Hematopoietic multipotent progenitor cell treated with erythropoietin and hydrocortisone succinate and interleukin-3 and kit ligand, for 8 days (in vitro differentiated cells): Measurements from ENCODE around the gene ADD3.

ENCODE experiments used
- DNase-seq: peaks from one replicate; pipeline ENCODE4 v3.0.0-alpha.2; 2015

ADD3 gene

DNA sequence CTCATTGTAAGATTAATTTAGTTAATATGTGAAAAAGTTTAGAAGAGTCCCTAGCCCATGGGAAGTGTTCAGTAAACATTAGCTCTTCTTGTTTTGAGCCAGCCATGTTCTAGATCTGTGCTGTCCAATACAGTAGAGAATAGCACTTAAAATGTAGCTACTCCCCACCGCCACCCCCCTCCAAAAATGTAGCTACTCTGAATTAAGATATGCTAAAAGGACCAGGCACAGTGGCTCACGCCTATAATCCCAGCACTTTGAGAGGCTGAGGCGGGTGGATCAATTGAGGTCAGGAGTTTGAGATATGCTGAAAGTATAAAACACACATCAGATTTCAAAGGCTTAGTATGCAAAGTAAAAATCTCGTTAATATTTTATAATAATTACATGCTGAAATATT, 152.3 kb downstream of the ADD3 start:
- DNase-seq, result no peak

DNA sequence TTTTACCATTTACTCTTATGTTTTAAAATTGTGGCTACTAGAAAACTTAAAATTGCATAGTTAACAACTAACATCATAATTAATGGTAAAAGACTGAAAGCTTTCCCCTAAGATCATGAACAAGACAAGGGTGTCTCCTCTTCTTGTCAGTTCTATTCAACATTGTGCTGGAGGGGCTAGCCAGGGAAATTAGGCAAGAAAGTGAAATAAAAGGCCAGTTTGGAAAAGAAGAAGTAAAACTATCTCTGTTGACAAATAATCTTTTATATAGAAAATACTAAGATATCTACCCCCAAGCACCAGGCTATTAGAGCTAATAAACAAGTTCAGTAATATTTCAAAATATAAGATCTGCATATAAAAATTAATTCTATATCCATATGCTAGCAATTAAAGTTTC, 152.7 kb downstream of the ADD3 start:
- no peak for DNase-seq

DNA sequence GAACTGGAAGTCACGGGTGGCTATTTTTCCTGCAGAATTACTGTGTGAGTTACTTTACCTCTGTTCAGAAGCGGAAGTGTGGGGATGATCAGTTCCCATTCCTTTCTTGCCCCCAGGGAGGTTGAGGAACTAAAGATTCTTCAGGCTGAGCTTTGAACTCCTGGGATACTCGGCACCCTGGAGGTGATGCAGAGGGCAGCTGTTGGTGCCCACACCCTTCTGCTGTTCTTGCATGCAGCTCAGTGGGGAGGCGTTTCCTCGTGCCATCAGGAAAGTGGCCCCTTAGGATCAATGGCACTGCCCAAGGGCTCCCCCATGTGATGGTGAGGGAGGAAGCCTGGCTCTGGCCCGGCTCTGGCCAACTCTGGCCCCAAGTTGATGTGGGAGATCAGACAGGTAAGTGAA, 155.0 kb downstream of the ADD3 start:
- peak; percentile 67 for DNase-seq

DNA sequence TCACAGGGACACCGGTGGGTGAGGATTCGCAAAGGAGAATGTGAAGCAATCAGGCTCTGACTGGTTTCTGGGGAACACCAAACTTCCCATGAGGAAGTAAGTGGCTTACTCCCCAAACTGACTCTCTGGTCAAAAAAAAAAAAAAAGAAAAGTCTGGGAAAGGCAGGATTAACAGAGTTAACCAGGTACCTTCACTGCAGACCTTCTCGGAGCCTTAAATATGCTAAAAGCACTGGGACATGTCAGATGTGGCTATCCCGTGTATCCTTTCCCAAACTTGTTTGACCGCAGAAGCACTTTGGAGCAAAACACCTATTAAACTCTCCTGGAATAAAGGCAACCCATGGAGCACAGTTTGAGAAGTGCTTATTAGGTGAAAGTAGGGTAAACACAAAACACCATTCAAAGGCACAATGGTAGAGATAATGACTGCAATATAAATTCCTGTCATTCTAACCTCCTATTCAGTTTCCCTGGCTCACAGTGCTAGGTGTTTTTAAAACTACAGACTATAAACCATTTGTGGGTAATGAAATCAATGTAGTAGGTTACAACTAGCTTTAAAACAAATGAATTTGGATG, 155.5 kb downstream of the ADD3 start:
- no peak for DNase-seq

DNA sequence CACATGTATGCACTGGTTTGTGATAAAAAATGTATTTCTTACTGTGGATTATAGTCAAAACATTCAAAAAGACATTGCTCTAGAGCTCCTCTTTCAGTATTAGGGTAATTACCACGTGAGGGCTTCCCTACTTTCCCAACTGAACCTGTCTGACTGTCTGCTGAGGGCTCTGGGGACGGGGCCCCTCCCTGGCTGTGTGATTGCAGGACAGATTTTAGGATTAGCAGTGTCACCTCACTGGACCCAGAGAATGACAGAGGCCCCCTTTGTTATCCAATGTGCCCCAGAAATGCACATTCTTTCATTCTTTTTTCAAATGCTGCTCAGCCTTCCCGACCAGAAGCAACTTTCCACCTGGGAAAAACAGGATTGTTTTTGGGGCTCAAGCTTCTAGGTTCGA, 156.1 kb downstream of the ADD3 start:
- DNase-seq, result no peak

DNA sequence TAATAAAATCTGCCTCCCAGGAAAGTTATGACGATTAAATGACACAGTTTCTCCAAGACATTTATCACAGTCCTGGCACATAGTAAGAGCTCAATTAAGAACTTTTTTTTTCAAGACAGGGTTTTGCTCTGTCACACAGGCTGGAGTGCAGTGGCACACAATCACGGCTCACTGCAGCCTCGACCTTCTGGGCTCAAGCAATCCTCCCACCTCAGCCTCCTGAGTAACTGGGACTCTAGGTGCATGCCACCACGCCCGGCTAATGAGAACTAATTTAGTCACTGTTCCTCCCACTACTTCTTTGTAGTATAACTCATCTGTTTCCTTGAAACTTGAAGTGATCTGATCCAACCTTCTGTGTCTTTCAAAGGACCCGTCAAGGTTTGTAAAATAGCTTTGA, 157.5 kb downstream of the ADD3 start:
- no peak for DNase-seq

DNA sequence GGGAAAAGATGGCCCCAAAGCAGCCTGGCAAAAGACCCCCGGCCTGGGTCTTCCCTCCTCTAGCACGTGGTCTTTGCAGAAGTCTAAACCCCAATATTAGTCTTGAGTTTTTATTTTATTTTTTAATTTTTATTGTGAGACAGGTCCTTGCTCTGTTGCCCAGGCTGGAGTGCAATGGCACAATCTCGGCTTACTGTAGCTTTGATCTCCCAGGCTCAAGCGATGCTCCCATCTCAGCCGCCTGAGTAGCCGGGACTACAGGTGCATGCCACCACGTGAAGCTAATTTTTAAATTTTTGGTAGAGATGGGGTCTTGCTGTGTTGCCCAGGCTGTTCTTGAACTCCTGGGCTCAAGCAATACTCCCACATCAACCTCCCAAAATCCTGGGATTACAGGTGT, 159.4 kb downstream of the ADD3 start:
- no peak for DNase-seq

DNA sequence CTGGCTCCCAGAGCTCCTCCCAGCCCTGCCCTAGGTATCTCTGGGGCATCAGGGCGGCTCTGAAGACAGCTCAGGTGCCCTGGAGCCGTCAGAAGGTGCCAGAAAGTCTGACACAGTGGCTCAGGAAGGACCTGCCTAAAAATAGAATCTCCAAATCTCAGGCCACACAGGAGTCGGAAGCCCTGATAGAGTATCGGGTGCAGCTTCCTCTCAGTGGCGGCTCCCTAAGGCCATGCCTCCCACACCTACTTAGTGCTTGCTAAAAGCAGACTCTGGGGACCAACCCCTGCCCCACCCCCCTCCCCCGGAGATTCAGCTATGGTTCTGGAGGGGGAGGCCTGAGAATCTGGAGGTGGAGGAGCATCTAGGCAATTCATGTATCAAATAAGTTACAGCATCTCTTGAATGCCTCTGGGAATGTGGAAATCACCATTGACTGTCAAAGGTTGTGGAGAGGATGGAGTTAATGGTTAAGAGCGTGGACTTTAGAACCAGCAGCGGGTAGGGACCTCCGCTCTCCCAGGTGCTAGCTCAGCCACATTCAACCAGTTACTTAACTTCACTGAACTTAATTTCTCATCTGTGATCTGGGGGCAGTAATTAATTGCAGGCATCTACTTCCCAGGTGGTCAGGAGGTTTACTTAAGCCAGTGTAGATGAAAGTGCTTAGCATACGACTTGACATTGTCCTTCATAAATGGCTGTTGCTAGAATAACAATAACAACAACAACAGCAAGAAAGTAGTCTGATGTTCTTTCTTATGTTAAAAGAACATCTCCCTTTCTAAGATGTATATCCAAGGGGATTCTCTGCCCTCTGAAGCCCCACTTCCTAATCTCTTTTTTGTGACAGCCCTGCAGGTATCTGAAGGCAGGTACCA, 161.1 kb downstream of the ADD3 start:
- DNase-seq, result no peak

DNA sequence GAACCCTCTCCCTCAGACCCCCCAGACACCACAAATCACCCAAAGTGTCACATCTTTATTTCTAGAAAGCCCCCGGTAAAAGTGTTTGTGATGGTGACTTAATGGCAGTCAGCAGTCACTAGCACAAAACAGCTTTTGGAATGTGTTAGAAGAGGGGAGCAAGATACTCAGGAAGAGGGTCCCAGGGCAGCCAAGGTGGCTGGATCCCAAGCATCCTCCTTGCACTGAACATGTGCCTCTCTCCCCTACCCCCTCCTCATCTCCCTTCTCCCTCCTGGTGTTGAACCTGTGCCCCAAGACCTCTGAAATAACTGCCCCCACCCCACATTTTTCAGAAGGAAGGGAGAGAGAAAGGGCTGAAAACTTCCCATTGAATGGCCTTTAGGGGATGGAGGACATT, 161.8 kb downstream of the ADD3 start:
- DNase-seq, result no peak

DNA sequence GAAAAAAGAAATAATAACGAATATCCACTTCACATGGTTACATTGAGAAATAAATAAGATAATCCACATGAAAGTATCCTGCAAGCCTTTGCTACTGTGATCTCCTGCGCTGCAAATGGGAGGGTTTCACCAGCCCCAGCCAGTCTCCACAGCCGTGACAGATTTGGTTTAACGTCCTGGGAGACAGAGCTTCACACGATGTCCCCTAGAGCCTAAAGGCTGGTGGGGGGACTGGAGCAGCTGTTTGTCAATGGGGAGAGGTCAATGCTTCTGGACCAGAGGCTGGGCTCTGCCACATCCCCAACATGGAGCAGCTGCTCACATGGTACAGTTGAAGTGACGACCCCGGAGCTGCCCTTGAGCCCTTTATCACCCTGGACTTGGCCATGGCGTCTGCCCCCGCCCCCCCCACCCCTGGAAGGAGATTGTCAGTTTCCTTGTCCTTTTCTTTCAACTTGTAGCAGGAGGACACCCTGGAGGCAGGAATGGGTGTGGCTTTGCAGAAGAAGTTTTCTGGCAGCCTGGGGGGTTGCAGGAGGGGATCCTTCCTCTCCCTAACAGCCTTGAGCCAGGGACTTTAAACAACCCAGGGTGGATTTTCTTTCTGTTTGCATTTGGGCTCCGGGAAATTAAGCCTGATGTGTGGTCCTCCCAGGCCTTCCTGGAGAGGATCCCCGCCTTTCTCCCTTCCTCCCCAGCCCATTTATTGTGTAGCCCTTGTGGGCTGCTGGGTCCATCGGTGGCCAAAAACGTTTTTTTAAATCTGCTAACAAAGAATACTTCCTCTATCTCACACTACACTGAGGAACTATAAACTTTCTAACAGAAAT, 162.6 kb downstream of the ADD3 start:
- no peak for DNase-seq

DNA sequence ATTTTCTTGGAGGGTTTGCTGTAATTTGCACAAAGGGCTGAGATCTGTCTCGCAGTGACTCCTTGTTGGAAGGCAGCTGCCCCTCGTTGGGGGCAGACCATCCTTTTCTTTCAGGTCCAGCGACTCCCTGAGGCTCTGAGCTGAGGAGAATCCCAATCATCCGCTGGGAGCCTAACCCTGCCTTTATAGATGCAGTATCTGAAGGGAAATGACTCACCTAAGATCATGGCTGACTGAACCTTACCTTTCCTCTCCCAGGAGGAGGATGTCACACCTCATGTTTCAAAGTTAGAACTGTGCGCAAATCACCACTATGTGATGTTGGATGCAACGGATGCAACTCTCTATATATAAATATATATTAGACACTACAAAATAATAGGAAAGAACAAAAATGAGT, 163.2 kb downstream of the ADD3 start:
- no peak for DNase-seq

DNA sequence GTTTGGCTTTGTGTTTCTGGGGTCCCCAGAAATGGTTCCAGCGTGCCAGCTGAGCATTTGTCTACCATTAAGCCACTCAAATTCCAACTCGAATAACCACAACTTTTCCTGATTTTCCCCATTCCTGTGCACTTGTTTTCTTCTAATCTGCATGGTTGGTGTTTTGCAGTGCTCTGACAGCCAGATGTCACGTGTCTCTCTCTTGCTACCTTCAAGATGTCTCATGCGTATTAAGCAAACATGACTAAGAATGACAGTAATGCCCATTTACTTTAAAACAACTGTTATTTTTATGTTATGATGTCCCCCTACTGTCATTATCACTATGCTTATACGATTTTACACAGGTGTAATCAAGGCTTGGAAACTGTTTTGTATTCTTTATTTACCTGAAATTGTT, 164.4 kb downstream of the ADD3 start:
- no peak for DNase-seq

DNA sequence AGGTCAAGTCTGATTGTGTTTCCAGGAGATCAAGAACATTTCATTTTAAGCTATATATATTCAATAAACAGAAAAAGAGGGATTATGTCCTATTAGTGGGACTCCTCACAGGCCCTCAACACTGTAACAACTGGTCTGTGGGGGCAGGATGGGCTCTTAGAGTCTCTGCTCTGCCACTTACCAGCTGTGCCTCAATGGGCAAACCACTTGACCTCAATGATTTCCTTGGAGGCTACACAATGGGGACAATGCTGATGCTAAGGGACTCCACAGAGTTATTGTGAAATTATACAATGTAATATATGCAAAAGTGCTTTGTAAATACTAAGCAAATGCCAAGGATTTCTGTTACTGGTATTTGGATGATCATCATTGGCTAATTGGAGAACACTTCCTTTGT, 166.4 kb downstream of the ADD3 start:
- DNase-seq, result no peak

DNA sequence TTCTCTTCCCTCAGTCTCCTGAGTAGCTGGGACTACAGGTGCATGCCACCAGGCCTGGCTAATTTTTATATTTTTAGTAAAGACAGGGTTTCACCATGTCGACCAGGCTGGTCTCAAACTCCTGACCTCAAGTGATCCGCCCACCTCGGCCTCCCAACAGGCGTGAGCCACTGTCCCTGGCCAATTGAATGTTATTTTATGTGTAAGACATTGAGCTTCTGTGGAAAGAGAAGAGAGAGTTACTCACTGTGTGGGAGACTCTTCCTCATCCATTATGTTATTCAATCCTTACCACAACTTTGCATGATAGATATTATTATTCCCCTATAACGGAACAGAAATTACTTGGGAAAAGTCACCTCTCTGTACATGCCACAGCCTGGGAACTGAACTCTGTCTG, 167.0 kb downstream of the ADD3 start:
- no peak for DNase-seq

DNA sequence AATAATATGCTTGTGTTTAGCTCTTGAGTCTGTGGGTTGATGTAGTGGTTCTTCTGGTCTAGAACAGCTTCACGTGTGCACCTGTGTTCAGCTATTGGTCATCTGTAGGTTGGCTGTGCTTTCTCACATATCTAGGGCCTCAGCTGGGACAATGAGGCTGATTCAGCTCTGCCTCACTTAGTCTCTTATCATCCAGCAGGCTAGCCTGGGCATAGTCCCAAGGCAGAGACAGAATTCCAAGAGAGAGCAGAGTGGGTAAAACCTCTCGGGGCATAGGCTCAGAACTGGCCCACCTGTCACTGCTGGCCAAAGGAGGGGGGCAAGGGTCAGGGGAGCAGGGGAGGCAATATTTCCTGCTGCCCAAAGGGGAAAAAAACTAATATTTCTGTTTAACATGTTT, 167.6 kb downstream of the ADD3 start:
- peak; percentile 53 for DNase-seq

DNA sequence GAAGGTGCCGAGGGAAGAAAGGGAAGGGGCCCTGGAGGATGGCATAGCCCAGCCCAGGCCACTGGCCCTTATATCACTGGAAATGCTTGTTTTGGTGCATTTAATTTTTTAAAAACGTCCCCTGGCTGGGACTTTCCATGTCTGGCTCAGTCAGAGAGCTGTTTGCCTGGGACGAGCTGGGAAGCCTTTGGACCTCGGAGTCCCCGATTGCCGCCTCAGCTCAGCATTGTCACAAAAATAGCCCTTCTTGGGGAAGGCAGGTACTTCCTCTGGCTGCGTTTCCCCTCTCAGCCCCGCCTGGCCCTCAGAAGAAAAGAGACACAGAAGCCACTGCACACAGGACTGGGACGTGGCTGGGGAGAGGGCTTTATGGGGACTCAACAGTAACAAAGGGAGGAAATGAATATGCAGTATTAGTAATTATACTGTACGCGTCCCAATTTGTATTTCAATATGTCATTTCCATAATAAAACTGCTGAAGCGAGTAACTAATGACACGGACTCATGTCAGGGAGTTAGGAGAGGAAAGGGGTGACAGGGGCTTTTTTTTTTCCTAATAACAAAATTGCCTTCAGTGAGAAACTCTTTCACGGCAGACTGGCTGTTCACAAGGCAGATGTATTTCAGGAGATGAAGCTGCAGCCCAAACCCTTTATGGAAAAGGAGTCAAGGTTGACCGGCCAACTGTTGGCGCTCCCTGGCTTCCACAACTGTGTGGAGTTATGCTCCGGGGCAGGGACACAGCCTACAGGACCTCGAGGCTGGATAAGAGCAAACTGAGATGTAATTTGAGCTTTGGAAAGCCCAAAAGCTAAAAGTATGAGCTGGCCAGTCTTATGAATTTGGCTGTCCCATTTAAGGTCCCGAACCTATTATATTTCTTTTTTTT, 168.6 kb downstream of the ADD3 start:
- DNase-seq, result no peak

DNA sequence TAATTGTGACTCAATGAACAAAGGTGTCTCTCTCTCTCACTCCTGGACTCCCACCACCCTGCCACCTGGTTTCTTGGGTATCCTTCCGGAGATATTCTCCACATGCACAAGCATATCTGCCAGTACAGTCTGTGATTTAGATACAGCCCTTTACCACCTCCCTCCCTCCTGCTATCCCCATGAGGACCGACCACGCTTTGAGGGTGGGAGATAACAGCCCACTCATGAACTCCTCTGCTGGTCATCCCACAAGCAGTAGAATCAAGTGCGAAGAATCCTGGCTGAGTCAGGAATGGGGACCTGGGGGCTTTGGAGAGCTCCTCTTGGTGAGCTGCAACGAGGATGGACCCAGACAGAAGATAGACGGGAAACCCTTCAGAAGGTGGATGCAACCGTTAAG, 171.4 kb downstream of the ADD3 start:
- no peak for DNase-seq

DNA sequence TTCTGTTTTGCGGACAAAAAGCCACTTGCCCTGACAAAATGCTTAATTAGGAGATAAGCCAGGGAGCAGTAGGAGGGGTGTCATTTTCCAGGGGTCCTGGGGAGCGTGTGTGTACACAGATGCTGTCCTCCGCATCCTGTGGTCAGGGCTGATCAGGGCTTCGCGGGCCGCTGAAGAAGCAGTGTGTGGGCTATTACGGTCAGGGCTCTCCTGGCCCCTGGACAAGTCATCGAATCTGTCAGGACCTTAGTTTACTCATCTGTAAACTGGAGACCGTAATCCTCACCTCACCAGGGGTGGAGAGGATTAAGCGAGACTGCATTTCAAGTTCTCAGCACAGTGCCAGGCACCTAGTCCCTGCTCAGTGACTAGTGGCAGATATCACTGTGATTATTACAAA, 173.7 kb downstream of the ADD3 start:
- DNase-seq, result no peak

DNA sequence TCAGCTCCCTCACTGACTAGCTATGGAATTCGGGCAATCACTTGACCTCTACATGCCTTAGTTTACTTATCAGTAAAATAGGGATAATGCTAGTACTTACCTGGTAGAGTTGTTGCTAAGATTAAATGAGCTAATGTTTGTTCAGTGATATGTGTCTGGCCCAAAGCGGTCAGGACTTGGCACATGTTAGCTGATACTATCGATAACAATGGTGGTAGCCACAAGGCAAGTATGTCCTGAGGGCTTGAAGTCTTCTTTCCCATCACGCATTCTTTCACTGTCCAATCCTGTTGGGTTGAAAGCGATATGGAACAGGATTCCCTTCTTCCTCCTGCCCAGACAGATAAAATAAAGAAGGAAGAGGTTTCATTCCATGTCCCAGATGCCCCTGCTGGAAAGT, 174.1 kb downstream of the ADD3 start:
- DNase-seq, result no peak

DNA sequence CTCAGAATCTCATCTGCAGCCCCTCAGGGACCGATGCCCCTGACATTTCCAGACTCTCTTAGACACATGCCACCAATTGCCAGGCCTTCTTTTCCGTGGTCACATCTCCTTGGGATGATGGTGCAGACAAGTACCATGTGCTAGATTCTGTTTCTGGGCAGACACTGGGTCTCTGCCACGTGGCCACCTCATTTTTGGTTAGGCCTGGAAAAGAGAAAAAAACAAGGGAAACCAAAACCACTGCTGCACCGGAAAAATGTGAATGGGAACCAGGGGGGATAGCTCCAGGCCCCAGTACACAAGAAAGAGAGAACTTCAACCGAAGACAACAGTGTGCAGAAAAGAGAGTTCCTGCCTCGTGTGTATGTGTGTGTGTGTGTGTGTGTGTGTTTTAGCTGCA, 176.6 kb downstream of the ADD3 start:
- DNase-seq, result no peak
